ENCODE measurements around the gene WDR91. TPM values are rescaled to one million over a fixed set of nuclear protein-coding genes. Genes with fewer than 3 reads are reported as not detected.
"Not testable (repeated sequence)": the region's sequence is repeated elsewhere in the genome, so short reads cannot be mapped to it uniquely, and the experiment has no call there.

The WDR91 gene
- total RNA-seq, 1 donor from 2014 or later: 6.8 TPM

- Histone ChIP-seq H3K4me3 (ENCODE audit: low read length in 3 of 3) (peak overlapping the region; percentile 75 to 86 (median 82)), H3K4me1 (ENCODE audit: control insufficient read depth in 3 of 3, insufficient read depth in 3 of 3, low read length in 3 of 3) (peaks cover 18 to 19% (median 19%) of the 10 kb centered on the region in 3 donors), H3K9ac (ENCODE audit: low read depth in 1 of 3, low read length in 3 of 3) (peak overlapping the region; percentile 61 to 92 (median 83)), H3K27ac (ENCODE audit: low read depth, low read length) (peak overlapping the region; percentile 90)
- H3K36me3 ChIP-seq (ENCODE audit: control insufficient read depth in 3 of 3, insufficient read depth in 3 of 3, low read length in 3 of 3); H3K9me3 ChIP-seq (ENCODE audit: control insufficient read depth in 3 of 3, low read length in 3 of 3); H3K27me3 ChIP-seq (ENCODE audit: control insufficient read depth in 3 of 3, insufficient read depth in 3 of 3, low read length in 3 of 3): not testable (repeated sequence)
Measured at GRCh38 chr7:135211946-135212685, 790 bp upstream of the WDR91 start.

GRCh38 chr7:135210888-135211178, 493 bp downstream of the WDR91 start:
- H3K27me3 ChIP-seq (ENCODE audit: control insufficient read depth in 3 of 3, insufficient read depth in 3 of 3, low read length in 3 of 3): no peaks in the 10 kb centered on the region
- peaks cover 5 to 15% (median 7%) of the 10 kb centered on the region in 3 donors for H3K36me3 ChIP-seq (ENCODE audit: control insufficient read depth in 3 of 3, insufficient read depth in 3 of 3, low read length in 3 of 3)
- H3K4me1 ChIP-seq (ENCODE audit: control insufficient read depth in 3 of 3, insufficient read depth in 3 of 3, low read length in 3 of 3): peaks cover 18 to 21% (median 19%) of the 10 kb centered on the region in 3 donors
- H3K9ac ChIP-seq (ENCODE audit: low read depth in 1 of 3, low read length in 3 of 3): peak overlapping the region; percentile 95 to 97 (median 96)
- no peaks in the 10 kb centered on the region for H3K9me3 ChIP-seq (ENCODE audit: control insufficient read depth in 3 of 3, low read length in 3 of 3)
- H3K4me3 ChIP-seq (ENCODE audit: low read length in 3 of 3): peak overlapping the region; percentile 92 to 95 (median 94)
- H3K27ac ChIP-seq (ENCODE audit: low read depth, low read length): peak overlapping the region; percentile 90

GRCh38 chr7:135209225-135209834, 2.0 kb downstream of the WDR91 start:
- Histone ChIP-seq H3K4me3 (ENCODE audit: low read length in 3 of 3) (peak overlapping the region in 1 of 3 donors; percentile 19), H3K27me3 (ENCODE audit: control insufficient read depth in 3 of 3, insufficient read depth in 3 of 3, low read length in 3 of 3) (no peaks in the 10 kb centered on the region), H3K9me3 (ENCODE audit: control insufficient read depth in 3 of 3, low read length in 3 of 3) (no peaks in the 10 kb centered on the region), H3K36me3 (ENCODE audit: control insufficient read depth in 3 of 3, insufficient read depth in 3 of 3, low read length in 3 of 3) (peaks cover 10 to 27% (median 14%) of the 10 kb centered on the region in 3 donors), H3K27ac (ENCODE audit: low read depth, low read length) (peak overlapping the region; percentile 4), H3K9ac (ENCODE audit: low read depth in 1 of 3, low read length in 3 of 3) (no peak overlapping the region), H3K4me1 (ENCODE audit: control insufficient read depth in 3 of 3, insufficient read depth in 3 of 3, low read length in 3 of 3) (peaks cover 18 to 21% (median 19%) of the 10 kb centered on the region in 3 donors)

GRCh38 chr7:135208102-135208793, 3.1 kb downstream of the WDR91 start:
- Histone ChIP-seq H3K27me3 (ENCODE audit: control insufficient read depth in 3 of 3, insufficient read depth in 3 of 3, low read length in 3 of 3) (no peaks in the 10 kb centered on the region), H3K4me3 (ENCODE audit: low read length in 3 of 3) (no peak overlapping the region), H3K27ac (ENCODE audit: low read depth, low read length) (peak overlapping the region; percentile 28), H3K9ac (ENCODE audit: low read depth in 1 of 3, low read length in 3 of 3) (peak overlapping the region in 1 of 3 donors; percentile 24), H3K9me3 (ENCODE audit: control insufficient read depth in 3 of 3, low read length in 3 of 3) (no peaks in the 10 kb centered on the region), H3K4me1 (ENCODE audit: control insufficient read depth in 3 of 3, insufficient read depth in 3 of 3, low read length in 3 of 3) (peaks cover 18 to 21% (median 19%) of the 10 kb centered on the region in 3 donors), H3K36me3 (ENCODE audit: control insufficient read depth in 3 of 3, insufficient read depth in 3 of 3, low read length in 3 of 3) (peaks cover 18 to 37% (median 23%) of the 10 kb centered on the region in 3 donors)

- Histone ChIP-seq H3K36me3 (ENCODE audit: control insufficient read depth in 3 of 3, insufficient read depth in 3 of 3, low read length in 3 of 3) (peaks cover 23 to 42% (median 30%) of the 10 kb centered on the region in 3 donors), H3K27me3 (ENCODE audit: control insufficient read depth in 3 of 3, insufficient read depth in 3 of 3, low read length in 3 of 3) (no peaks in the 10 kb centered on the region), H3K27ac (ENCODE audit: low read depth, low read length) (no peak overlapping the region), H3K9me3 (ENCODE audit: control insufficient read depth in 3 of 3, low read length in 3 of 3) (no peaks in the 10 kb centered on the region), H3K9ac (ENCODE audit: low read depth in 1 of 3, low read length in 3 of 3) (no peak overlapping the region), H3K4me1 (ENCODE audit: control insufficient read depth in 3 of 3, insufficient read depth in 3 of 3, low read length in 3 of 3) (peaks cover 18 to 21% (median 19%) of the 10 kb centered on the region in 3 donors), H3K4me3 (ENCODE audit: low read length in 3 of 3) (no peak overlapping the region)
Measured at GRCh38 chr7:135207406-135208101, 3.8 kb downstream of the WDR91 start.

- Histone ChIP-seq H3K27me3 (ENCODE audit: control insufficient read depth in 3 of 3, insufficient read depth in 3 of 3, low read length in 3 of 3) (no peaks in the 10 kb centered on the region), H3K4me1 (ENCODE audit: control insufficient read depth in 3 of 3, insufficient read depth in 3 of 3, low read length in 3 of 3) (peaks cover 18 to 21% (median 19%) of the 10 kb centered on the region in 3 donors), H3K4me3 (ENCODE audit: low read length in 3 of 3) (no peak overlapping the region), H3K9me3 (ENCODE audit: control insufficient read depth in 3 of 3, low read length in 3 of 3) (no peaks in the 10 kb centered on the region), H3K9ac (ENCODE audit: low read depth in 1 of 3, low read length in 3 of 3) (no peak overlapping the region), H3K27ac (ENCODE audit: low read depth, low read length) (no peak overlapping the region), H3K36me3 (ENCODE audit: control insufficient read depth in 3 of 3, insufficient read depth in 3 of 3, low read length in 3 of 3) (peaks cover 23 to 47% (median 36%) of the 10 kb centered on the region in 3 donors)
Measured at GRCh38 chr7:135206941-135207391, 4.4 kb downstream of the WDR91 start.

GRCh38 chr7:135205850-135206249, 5.5 kb downstream of the WDR91 start:
- no peak overlapping the region for H3K4me3 ChIP-seq (ENCODE audit: low read length in 3 of 3)
- peaks cover 16 to 20% (median 18%) of the 10 kb centered on the region in 3 donors for H3K4me1 ChIP-seq (ENCODE audit: control insufficient read depth in 3 of 3, insufficient read depth in 3 of 3, low read length in 3 of 3)
- H3K27me3 ChIP-seq (ENCODE audit: control insufficient read depth in 3 of 3, insufficient read depth in 3 of 3, low read length in 3 of 3): no peaks in the 10 kb centered on the region
- no peak overlapping the region for H3K27ac ChIP-seq (ENCODE audit: low read depth, low read length)
- H3K9ac ChIP-seq (ENCODE audit: low read depth in 1 of 3, low read length in 3 of 3): no peak overlapping the region
- peaks cover 23 to 52% (median 43%) of the 10 kb centered on the region in 3 donors for H3K36me3 ChIP-seq (ENCODE audit: control insufficient read depth in 3 of 3, insufficient read depth in 3 of 3, low read length in 3 of 3)
- no peaks in the 10 kb centered on the region for H3K9me3 ChIP-seq (ENCODE audit: control insufficient read depth in 3 of 3, low read length in 3 of 3)

- H3K27ac ChIP-seq (ENCODE audit: low read depth, low read length): no peak overlapping the region
- no peaks in the 10 kb centered on the region for H3K9me3 ChIP-seq (ENCODE audit: control insufficient read depth in 3 of 3, low read length in 3 of 3)
- peaks cover 23 to 58% (median 43%) of the 10 kb centered on the region in 3 donors for H3K36me3 ChIP-seq (ENCODE audit: control insufficient read depth in 3 of 3, insufficient read depth in 3 of 3, low read length in 3 of 3)
- H3K27me3 ChIP-seq (ENCODE audit: control insufficient read depth in 3 of 3, insufficient read depth in 3 of 3, low read length in 3 of 3): no peaks in the 10 kb centered on the region
- H3K4me1 ChIP-seq (ENCODE audit: control insufficient read depth in 3 of 3, insufficient read depth in 3 of 3, low read length in 3 of 3): peaks cover 14 to 16% (median 14%) of the 10 kb centered on the region in 3 donors
- no peak overlapping the region for H3K9ac ChIP-seq (ENCODE audit: low read depth in 1 of 3, low read length in 3 of 3)
- no peak overlapping the region for H3K4me3 ChIP-seq (ENCODE audit: low read length in 3 of 3)
Measured at GRCh38 chr7:135204876-135205275, 6.5 kb downstream of the WDR91 start.

- Histone ChIP-seq H3K9me3 (ENCODE audit: control insufficient read depth in 3 of 3, low read length in 3 of 3) (no peaks in the 10 kb centered on the region), H3K27me3 (ENCODE audit: control insufficient read depth in 3 of 3, insufficient read depth in 3 of 3, low read length in 3 of 3) (no peaks in the 10 kb centered on the region), H3K36me3 (ENCODE audit: control insufficient read depth in 3 of 3, insufficient read depth in 3 of 3, low read length in 3 of 3) (peaks cover 28 to 63% (median 48%) of the 10 kb centered on the region in 3 donors), H3K9ac (ENCODE audit: low read depth in 1 of 3, low read length in 3 of 3) (no peak overlapping the region), H3K27ac (ENCODE audit: low read depth, low read length) (no peak overlapping the region), H3K4me3 (ENCODE audit: low read length in 3 of 3) (no peak overlapping the region), H3K4me1 (ENCODE audit: control insufficient read depth in 3 of 3, insufficient read depth in 3 of 3, low read length in 3 of 3) (peaks cover 11 to 14% (median 14%) of the 10 kb centered on the region in 3 donors)
Measured at GRCh38 chr7:135204341-135204749, 7.0 kb downstream of the WDR91 start.

Measured in skeletal muscle tissue (tissue), 4 donors.